Chondrocyte (in vitro differentiated cells): ENCODE measurements around the gene RER1. TPM values are rescaled to one million over a fixed set of nuclear protein-coding genes. Genes with fewer than 3 reads are reported as not detected.

Experiments
- DNase-seq: peaks from one replicate; pipeline ENCODE4 v3.0.0; 2021; ENCODE audit warnings: mixed read lengths, low spot score
- H3K27ac Mint-ChIP-seq: one replicate; pipeline ENCODE4 v1.8.0; 2021; ENCODE audit warnings: mild to moderate bottlenecking, moderate library complexity, mixed read lengths; ENCODE audit not compliant: unreplicated experiment
- H3K27me3 Mint-ChIP-seq: 2 replicates; pipeline ENCODE4 v1.8.0; 2021; ENCODE audit warnings: low read depth, mixed read lengths
- H3K36me3 Mint-ChIP-seq: 2 replicates; pipeline ENCODE4 v1.8.0; 2021; ENCODE audit warnings: low read depth, mixed read lengths
- H3K4me1 Mint-ChIP-seq: 2 replicates; pipeline ENCODE4 v1.8.0; 2021; ENCODE audit warnings: low read depth, mild to moderate bottlenecking, mixed read lengths
- H3K4me3 Mint-ChIP-seq: one replicate; pipeline ENCODE4 v1.8.0; 2021; ENCODE audit warnings: mild to moderate bottlenecking, moderate library complexity, mixed read lengths; ENCODE audit not compliant: unreplicated experiment
- H3K9me3 Mint-ChIP-seq: 2 replicates; pipeline ENCODE4 v1.8.0; 2021; ENCODE audit warnings: low read depth, mixed read lengths
- CTCF ChIP-seq: fragments of 200-600 bp; sonication (generic); IDR thresholded peaks from 2 replicates; pipeline ENCODE4 v1.5.0; 2021; ENCODE audit warnings: antibody characterized with exemption, mild to moderate bottlenecking, moderate library complexity
- total RNA-seq: library from RNA; stranded (reverse); gene quantifications from 3 replicates; pipeline ENCODE4 v1.2.1, GENCODE V29; 2021

The RER1 gene
- total RNA-seq, 1 donor from 2014 or later: 158 TPM

- no peaks in the 10 kb centered on the region for H3K9me3 Mint-ChIP-seq
- peaks cover 23% of the 10 kb centered on the region for H3K36me3 Mint-ChIP-seq
- H3K27me3 Mint-ChIP-seq: no peaks in the 10 kb centered on the region
- TF ChIP-seq CTCF: no peak
- H3K4me1 Mint-ChIP-seq: peaks cover 26% of the 10 kb centered on the region
- DNase-seq: no peak
- no peak overlapping the region for H3K4me3 Mint-ChIP-seq
- H3K27ac Mint-ChIP-seq: no peak overlapping the region
Observed at GRCh38 chr1:2396476-2396875, 4.8 kb downstream of the RER1 start.

GRCh38 chr1:2397007-2397679 lies 5.5 kb downstream of the RER1 start:
- Mint-ChIP-seq H3K9me3 (no peaks in the 10 kb centered on the region), H3K27me3 (no peaks in the 10 kb centered on the region), H3K4me3 (no peak overlapping the region), H3K36me3 (peaks cover 25% of the 10 kb centered on the region), H3K27ac (peak overlapping the region; percentile 36), H3K4me1 (peaks cover 26% of the 10 kb centered on the region)
- TF ChIP-seq CTCF: no peak
- DNase-seq: no peak

- no peak overlapping the region for H3K27ac Mint-ChIP-seq
- no peaks in the 10 kb centered on the region for H3K9me3 Mint-ChIP-seq
- DNase-seq: no peak
- TF ChIP-seq CTCF: no peak
- no peaks in the 10 kb centered on the region for H3K27me3 Mint-ChIP-seq
- H3K4me1 Mint-ChIP-seq: peaks cover 11% of the 10 kb centered on the region
- H3K36me3 Mint-ChIP-seq: peaks cover 27% of the 10 kb centered on the region
- H3K4me3 Mint-ChIP-seq: no peak overlapping the region
Observed at GRCh38 chr1:2398871-2399270, 7.2 kb downstream of the RER1 start.

GRCh38 chr1:2399890-2400575 lies 8.4 kb downstream of the RER1 start:
- no peak overlapping the region for H3K27ac Mint-ChIP-seq
- H3K27me3 Mint-ChIP-seq: no peaks in the 10 kb centered on the region
- peaks cover 29% of the 10 kb centered on the region for H3K36me3 Mint-ChIP-seq
- H3K4me1 Mint-ChIP-seq: peaks cover 12% of the 10 kb centered on the region
- no peak for DNase-seq
- no peak overlapping the region for H3K4me3 Mint-ChIP-seq
- no peak for TF ChIP-seq CTCF
- no peaks in the 10 kb centered on the region for H3K9me3 Mint-ChIP-seq

GRCh38 chr1:2400576-2400909 lies 8.9 kb downstream of the RER1 start:
- no peaks in the 10 kb centered on the region for H3K27me3 Mint-ChIP-seq
- H3K4me3 Mint-ChIP-seq: no peak overlapping the region
- peaks cover 29% of the 10 kb centered on the region for H3K36me3 Mint-ChIP-seq
- no peak for DNase-seq
- no peak for TF ChIP-seq CTCF
- no peak overlapping the region for H3K27ac Mint-ChIP-seq
- peaks cover 17% of the 10 kb centered on the region for H3K4me1 Mint-ChIP-seq
- no peaks in the 10 kb centered on the region for H3K9me3 Mint-ChIP-seq
